Stimulated activated CD4-positive, alpha-beta T cell treated with anti-CD3 and anti-CD28 coated beads, Interleukin-4, amount 100 ng/mL, for 1 hour (primary cell): ENCODE results near the gene SSX4B.
"Not testable (repeated sequence)": the region's sequence is repeated elsewhere in the genome, so short reads cannot be mapped to it uniquely, and the experiment has no call there.

Experiments used
- DNase-seq: peaks from one replicate; pipeline ENCODE4 v3.0.0-alpha.2; 2020

SSX4B gene

GRCh38 chrX:48411860-48412259 is at the start of gene SSX4B:
Gene SSX4B (minus strand): TSS chrX:48411960. CDS start chrX:48411372, 588 bp downstream.
- not testable (repeated sequence) for DNase-seq

- no peak for DNase-seq
Observed at GRCh38 chrX:48460606-48461005, 48.8 kb upstream of the SSX4B start.

DNA sequence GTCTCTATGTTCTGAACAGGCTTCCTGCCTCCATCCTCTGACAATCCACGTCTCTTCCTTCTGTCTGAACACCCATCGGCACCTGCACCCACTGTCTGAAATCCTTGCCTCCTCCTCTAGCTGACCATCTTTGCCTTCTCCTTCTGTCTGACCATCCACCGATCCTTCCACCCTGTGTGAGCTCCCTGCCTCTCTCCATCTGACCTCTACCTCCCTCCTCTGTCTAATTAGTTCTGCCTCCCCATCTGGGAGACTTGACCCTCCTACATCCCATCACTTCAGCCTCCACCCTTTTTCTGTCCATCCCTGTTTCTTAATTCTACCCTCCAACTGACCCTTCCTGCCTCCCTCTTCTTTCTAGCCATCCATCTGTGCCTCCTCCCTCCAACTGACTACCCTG is 48.3 kb upstream of the SSX4B start:
- DNase-seq = no peak

GRCh38 chrX:48459483-48459882 is 47.7 kb upstream of the SSX4B start:
- DNase-seq = no peak

DNA sequence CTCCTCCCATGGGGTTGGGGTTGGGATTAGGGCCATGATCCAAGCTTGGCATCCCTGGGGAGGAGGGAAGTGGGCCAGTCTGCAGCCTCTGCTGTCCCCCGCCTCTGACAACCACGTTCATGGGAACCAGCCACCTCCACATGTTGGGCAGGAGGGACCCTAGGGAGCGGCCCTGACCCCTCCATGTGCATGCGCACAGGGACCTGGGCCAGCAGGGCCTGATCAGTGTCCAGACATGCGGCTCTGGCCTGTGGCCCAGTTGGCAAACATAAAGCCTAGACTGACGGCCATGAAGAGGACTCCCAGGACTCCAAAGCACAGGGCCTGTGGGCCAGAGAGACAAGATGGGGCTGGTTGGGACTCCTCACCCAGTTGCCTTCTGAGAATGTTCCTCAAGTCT is 47.0 kb upstream of the SSX4B start:
- DNase-seq = no peak

DNA sequence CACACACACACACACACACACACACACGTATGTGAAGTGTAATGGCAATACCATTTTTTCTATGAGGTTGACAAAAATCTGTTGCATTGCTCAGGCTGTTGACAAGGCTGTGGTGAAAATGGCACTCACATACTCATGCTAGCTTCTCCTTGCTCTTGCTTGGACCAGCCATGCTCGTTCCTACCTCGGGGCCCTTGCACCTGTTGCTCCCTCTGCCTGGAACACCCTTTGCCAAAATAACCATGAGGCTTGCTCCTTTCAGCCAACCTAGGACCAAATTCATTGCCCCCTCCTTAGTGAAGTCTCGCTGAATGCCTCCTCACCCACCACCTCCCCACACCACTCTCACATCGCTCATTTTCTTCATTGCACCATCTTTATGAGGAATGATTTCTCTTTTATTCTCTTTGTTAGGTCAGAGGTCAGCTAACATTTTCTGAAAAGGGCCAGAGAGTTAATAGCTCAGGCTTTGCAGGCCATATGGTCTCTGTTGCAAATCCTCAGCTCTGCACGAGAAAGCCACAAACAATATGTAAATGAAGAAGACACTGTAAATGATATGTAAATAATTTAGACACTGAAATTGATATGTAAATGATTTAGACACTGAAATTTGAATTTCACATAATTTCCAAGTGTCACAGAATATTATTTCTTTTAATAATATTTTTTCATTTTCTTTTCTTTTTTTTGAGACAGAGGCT is 45.0 kb upstream of the SSX4B start:
- no peak for DNase-seq

GRCh38 chrX:48451708-48452107 is 39.9 kb upstream of the SSX4B start:
- DNase-seq = no peak

- no peak for DNase-seq
Observed at GRCh38 chrX:48450076-48450475, 38.3 kb upstream of the SSX4B start.

DNA sequence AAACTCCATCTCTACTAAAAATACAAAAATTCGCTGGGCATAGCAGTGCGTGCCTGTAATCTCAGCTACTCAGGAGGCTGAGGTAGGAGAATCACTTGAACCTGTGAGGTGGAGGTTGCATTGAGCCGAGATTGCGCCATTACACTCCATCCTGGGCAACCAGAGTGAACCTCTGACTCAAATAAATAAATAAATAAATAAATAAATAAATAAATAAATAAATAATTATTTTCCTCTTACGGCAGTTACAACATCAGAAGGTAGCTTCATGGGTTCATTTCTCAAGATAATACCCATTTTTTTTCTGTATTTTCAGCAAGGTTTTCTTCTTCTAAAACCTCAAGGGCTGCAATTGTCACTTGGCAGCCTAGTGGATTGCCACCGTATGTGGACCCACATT is 35.4 kb upstream of the SSX4B start:
- DNase-seq = not testable (repeated sequence)

DNA sequence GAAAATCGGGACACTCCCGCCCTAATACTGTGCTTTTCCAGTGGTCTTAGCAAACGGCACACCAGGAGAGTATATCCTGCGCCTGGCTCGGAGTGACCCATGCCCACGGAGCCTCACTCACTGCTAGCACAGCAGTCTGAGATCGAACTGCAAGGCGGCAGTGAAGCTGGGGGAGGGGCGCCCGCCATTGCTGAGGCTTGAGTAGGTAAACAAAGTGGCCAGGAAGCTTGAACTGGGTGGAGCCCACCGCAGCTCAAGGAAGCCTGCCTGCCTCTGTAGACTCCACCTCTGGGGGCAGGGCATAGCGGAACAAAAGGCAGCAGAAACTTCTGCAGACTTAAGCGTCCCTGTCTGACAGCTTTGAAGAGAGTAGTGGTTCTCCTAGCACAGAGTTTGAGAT is 22.0 kb upstream of the SSX4B start:
- DNase-seq = not testable (repeated sequence)

DNA sequence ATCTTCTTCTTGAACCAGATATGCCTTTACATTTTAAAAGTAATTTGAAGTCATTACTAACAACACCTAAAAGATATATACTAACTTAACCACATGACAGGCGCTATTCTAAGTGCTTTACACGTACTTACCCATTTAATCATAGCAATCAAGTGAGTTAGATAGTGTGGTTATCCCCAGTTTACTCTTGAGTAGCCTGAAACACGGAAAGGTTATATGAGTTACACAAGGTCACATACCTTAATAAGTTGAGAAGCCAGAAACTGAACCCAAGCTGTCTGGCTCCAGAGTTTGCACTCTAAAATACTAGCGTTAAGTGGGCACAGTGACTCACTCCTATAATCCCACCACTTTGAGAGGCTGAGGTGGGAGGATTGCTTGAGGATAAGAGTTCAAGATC is 18.4 kb upstream of the SSX4B start:
- DNase-seq = not testable (repeated sequence)

GRCh38 chrX:48429606-48430005 is 17.8 kb upstream of the SSX4B start:
- not testable (repeated sequence) for DNase-seq

- not testable (repeated sequence) for DNase-seq
Observed at GRCh38 chrX:48427027-48427716, 15.4 kb upstream of the SSX4B start.

DNA sequence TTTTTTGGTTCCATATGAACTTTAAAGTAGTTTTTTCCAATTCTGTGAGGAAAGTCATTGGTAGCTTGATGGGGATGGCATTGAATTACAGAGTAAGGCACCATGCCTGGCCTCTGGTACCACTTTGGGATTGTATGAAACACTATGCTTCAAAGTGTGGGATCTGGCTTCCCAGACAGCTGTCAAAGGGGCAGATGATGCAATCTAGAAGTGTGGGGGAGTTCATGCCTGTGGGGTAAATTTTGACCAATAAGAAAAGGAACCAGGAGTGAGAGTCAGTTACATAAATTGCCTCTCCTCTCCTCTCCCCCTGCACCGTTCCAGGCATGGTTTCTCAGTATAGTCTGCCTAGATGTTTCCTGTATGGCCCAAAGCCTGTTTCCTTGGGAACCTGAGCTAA is 13.9 kb downstream of the SSX4B start:
- DNase-seq = not testable (repeated sequence)

GRCh38 chrX:48396931-48397330 is 14.8 kb downstream of the SSX4B start:
- DNase-seq = not testable (repeated sequence)

DNA sequence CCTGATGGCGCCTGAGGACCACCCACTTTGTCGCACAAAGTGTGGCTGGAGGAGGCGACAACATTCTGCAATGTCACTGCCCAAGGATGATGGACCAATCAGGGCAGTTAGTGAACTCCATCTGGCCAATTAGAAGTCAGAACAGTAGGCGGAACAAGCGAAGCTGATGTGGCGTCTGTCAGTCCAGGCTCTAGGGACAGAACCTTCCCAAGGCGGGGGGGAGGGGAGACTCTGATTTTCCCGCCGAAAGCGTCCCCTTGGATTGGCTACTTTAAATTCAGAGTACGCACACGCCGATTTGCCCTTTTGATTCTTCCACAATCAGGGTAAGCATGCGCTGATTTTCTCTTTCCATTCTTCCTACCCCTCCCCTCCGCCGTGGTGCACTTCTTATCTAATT is 28.5 kb downstream of the SSX4B start, which contains the start of gene SSX4:
SSX4 (plus strand) TSS at position 301 of the 400 bp plus-strand sequence. CDS start 515 bp downstream, outside the sequence.
- not testable (repeated sequence) for DNase-seq

DNA sequence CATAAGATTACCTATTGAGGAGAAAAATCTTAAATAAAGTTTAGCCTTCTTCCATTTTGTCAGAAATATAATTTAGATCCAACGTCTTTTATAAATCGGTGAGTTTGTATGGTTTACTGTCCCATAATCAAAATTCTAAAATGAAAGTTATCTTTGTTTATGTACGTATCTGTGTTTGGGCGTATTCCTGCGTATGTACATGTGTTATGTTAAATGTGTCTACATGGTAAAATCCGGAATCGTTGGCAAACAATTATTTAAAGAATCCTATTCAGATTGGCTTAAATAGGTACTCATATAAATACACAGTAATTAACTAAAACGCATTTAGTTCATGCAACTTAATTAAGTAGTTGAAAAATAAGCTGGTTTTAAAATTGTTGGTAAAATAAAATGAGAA is 41.4 kb downstream of the SSX4B start:
- not testable (repeated sequence) for DNase-seq

- DNase-seq = not testable (repeated sequence)
Observed at GRCh38 chrX:48367717-48368408, 43.9 kb downstream of the SSX4B start.

- not testable (repeated sequence) for DNase-seq
Observed at GRCh38 chrX:48359281-48359680, 52.5 kb downstream of the SSX4B start.

DNA sequence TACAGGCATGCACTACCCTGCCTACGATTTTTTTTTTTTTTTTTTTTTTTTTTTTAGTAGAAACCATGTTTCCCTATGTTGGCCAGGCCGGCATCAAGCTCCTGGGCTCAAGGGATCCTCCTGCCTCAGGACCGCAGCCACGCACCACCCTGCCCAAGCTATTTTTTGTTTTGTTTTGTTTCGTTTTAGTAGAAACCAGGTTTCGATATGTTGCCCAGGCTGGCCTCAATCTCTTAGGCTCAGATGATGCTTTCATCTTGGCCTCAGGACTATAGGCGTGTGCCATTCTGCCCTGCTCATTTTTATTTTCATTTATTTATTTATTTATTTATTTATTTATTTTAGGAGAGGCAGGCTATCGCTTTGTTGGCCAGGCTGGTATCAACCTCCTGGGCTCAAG is 54.1 kb downstream of the SSX4B start:
- no peak for DNase-seq

DNA sequence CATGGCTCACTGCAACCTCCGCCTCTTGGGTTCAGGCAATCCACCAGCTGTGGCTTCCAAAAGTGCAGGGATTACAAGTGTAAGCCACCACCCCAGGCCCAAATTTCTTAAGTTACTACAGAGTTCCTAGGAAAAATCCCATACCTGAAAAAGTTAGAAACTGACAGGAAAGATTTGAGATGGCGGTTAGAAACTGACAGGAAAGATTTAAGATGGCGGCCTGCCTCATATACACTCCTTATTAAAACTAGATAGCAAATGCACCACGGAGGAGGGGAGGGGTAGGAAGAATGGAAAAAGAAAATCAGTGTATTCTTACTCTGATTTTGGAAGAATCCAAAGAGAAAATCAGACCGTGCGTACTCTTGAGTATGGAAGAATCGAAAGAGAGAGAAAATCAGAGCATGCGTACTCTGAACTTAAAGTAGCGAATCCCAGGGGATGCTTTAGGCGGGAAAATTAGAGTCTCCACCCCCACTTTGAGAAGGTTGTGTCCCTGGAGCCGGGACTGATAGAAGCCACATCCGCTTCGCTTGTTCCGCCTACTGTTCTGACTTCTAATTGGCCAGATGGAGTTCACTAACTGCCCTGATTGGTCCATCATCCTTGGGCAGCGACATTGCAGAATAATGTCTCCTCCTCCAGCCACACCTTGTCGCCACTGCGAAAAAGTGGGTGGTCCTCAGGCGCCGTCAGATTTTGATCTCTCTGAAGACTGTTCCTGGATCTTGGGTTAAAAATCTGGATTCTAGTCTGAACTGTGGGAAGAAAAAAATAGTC is 55.3 kb downstream of the SSX4B start, which contains the start of gene SSX3:
SSX3 (minus strand) TSS at position 389 of the 780 bp plus-strand sequence. CDS start 1,454 bp downstream, outside the sequence.
- DNase-seq = not testable (repeated sequence)
